ENCODE results near the gene PDAP1.

The PDAP1 gene

DNA sequence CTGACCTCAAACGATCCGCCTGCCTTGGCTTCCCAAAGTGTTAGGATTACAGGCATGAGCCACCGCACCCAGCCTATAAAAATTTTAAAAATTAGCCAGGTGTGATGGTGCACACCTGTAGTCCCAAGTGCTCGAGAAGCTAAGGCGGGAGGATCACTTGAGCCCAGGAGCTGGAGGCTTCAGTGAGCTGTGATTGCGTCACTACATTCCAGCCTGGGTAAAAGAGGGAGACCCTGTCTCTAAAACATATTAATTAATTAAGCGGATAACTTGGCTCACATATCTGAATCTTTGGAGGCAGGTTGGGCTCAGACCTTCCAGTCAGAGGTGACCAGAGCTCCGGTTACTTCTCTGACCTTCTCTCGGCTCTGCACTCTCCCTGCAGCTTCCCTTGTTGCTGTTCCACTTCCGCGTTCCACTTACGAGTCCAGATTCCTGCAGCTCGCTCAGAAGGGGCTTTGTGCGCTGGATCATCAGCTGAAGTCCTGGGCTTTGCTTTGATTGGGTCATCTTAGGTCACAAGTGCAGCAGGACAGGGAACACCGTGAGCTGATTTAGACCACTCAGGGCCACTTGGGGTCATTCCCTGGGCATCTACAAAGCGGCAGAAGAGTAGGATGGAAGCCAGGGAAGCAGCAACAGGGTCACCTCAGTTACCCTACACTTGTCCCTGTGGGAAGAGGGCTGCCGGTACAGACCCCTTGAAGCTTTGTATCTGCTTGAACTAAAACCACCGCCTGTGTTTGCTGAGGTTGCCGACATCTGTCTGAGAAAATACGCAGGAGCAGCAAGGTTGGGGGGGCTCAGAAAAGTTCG, 35.9 kb downstream of the PDAP1 start:
- Histone ChIP-seq H3K27ac (no peak overlapping the region), H3K9me3 (no peaks in the 10 kb centered on the region), H3K4me1 (ENCODE audit: control insufficient read depth in 1 of 2, insufficient read depth in 1 of 2, low read depth in 1 of 2, low read length in 1 of 2) (peaks cover 27 to 30% of the 10 kb centered on the region in 2 experiments), H3K36me3 (peaks cover 23% of the 10 kb centered on the region), H3K27me3 (no peaks in the 10 kb centered on the region), H3K4me3 (ENCODE audit: low read depth in 1 of 2, low read length in 1 of 2) (no peak overlapping the region)
- TF ChIP-seq, protein P1, sequence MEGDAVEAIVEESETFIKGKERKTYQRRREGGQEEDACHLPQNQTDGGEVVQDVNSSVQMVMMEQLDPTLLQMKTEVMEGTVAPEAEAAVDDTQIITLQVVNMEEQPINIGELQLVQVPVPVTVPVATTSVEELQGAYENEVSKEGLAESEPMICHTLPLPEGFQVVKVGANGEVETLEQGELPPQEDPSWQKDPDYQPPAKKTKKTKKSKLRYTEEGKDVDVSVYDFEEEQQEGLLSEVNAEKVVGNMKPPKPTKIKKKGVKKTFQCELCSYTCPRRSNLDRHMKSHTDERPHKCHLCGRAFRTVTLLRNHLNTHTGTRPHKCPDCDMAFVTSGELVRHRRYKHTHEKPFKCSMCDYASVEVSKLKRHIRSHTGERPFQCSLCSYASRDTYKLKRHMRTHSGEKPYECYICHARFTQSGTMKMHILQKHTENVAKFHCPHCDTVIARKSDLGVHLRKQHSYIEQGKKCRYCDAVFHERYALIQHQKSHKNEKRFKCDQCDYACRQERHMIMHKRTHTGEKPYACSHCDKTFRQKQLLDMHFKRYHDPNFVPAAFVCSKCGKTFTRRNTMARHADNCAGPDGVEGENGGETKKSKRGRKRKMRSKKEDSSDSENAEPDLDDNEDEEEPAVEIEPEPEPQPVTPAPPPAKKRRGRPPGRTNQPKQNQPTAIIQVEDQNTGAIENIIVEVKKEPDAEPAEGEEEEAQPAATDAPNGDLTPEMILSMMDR (IDR thresholded peaks at IDR 0.05): no peak

DNA sequence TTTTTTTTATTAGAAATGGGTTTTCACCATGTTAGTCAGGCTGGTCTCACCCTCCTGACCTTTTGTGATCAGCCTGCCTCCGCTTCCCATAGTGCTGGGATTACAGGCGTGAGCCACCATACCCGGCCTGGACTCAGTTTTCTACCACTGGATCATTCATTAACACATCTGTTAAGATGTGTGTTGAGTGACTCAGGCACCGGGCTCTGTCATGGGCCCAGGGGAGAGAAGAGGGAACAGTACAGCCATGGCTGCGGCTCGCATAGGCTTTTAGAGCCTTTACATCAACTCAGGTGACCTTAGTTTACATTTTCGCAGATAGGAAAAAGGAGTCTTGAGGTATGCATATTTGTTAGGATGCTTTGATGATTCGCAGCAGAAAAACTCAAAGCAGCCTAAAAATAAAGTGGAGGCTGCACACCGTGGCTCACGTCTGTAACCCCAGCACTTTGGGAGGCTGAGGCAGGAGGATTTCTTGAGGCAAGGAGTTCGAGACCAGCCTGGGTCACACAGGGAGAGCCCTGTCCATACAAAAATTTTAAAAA, 36.9 kb downstream of the PDAP1 start:
- H3K4me3 ChIP-seq (ENCODE audit: low read depth in 1 of 2, low read length in 1 of 2): no peak overlapping the region
- H3K36me3 ChIP-seq: peaks cover 25% of the 10 kb centered on the region
- H3K9me3 ChIP-seq: no peaks in the 10 kb centered on the region
- no peaks in the 10 kb centered on the region for H3K27me3 ChIP-seq
- TF ChIP-seq, protein P1 (IDR thresholded peaks at IDR 0.05): no peak
- no peak overlapping the region for H3K27ac ChIP-seq
- H3K4me1 ChIP-seq (ENCODE audit: control insufficient read depth in 1 of 2, insufficient read depth in 1 of 2, low read depth in 1 of 2, low read length in 1 of 2): peaks cover 17 to 20% of the 10 kb centered on the region in 2 experiments

- Histone ChIP-seq H3K4me1 (ENCODE audit: control insufficient read depth in 1 of 2, insufficient read depth in 1 of 2, low read depth in 1 of 2, low read length in 1 of 2) (peaks cover 7 to 8% of the 10 kb centered on the region in 2 experiments), H3K9me3 (no peaks in the 10 kb centered on the region), H3K27me3 (no peaks in the 10 kb centered on the region), H3K4me3 (ENCODE audit: low read depth in 1 of 2, low read length in 1 of 2) (no peak overlapping the region), H3K27ac (no peak overlapping the region), H3K36me3 (peaks cover 38% of the 10 kb centered on the region)
- TF ChIP-seq, protein P1 (IDR thresholded peaks at IDR 0.05): no peak
Measured at GRCh38 chr7:99369767-99370391, 38.5 kb downstream of the PDAP1 start.

DNA sequence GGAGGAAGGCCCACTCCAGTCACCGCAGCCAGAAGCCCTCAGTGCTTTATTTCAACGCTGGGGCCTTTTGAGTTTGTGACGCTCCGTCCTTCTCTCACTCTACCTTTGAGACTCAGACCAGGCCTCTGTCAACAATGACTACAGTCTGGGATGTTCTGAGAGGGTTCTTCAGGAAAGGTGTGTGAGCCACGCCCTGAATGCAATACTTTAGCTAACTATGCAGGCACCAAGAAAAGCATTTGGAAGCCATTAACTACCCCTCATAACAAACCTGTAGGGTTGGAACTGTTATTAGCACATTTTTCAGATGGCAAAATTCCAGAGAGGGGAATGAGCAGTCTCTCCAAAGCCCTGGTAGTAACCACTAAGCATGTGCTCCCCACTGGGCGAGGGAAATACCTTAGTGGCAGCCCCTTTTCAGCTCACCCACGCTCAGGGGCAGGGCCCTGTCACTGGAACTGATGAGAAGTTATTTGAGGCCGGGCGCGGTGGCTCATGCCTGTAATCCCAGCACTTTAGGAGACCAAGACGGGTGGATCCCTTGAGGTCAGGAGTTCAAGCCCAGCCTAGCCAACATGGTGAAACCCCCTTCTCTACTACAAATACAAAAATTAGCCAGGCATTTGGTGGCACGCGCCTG, 39.5 kb downstream of the PDAP1 start:
- Histone ChIP-seq H3K27ac (no peak overlapping the region), H3K4me1 (ENCODE audit: control insufficient read depth in 1 of 2, insufficient read depth in 1 of 2, low read depth in 1 of 2, low read length in 1 of 2) (peaks cover 4% of the 10 kb centered on the region in 2 experiments), H3K9me3 (no peaks in the 10 kb centered on the region), H3K27me3 (no peaks in the 10 kb centered on the region), H3K36me3 (peaks cover 48% of the 10 kb centered on the region), H3K4me3 (ENCODE audit: low read depth in 1 of 2, low read length in 1 of 2) (no peak overlapping the region)
- TF ChIP-seq, protein P1 (IDR thresholded peaks at IDR 0.05): no peak

GRCh38 chr7:99366646-99367045, 41.8 kb downstream of the PDAP1 start:
- Histone ChIP-seq H3K9me3 (no peaks in the 10 kb centered on the region), H3K27me3 (no peaks in the 10 kb centered on the region), H3K27ac (no peak overlapping the region), H3K36me3 (peaks cover 68% of the 10 kb centered on the region), H3K4me3 (ENCODE audit: low read depth in 1 of 2, low read length in 1 of 2) (no peak overlapping the region), H3K4me1 (ENCODE audit: control insufficient read depth in 1 of 2, insufficient read depth in 1 of 2, low read depth in 1 of 2, low read length in 1 of 2) (no peaks in the 10 kb centered on the region)
- TF ChIP-seq, protein P1 (IDR thresholded peaks at IDR 0.05): no peak
